ENCODE measurements around the gene RNF145.

GRCh38 chr5:159184236-159184635 is 25.1 kb downstream of the RNF145 start:
- no peak for TF ChIP-seq CTCF (IDR thresholded peaks at IDR 0.05)
- TF ChIP-seq POLR2A (IDR thresholded peaks at IDR 0.05): no peak

All from testis (tissue), 2 donors.